HepG2 (cell line): Measurements from ENCODE around the gene NDUFS2. TPM values are rescaled to one million over a fixed set of nuclear protein-coding genes. Genes with fewer than 3 reads are reported as not detected.

Experiments
- ATAD3A ChIP-seq: sonication (generic); formaldehyde crosslinking; IDR thresholded peaks from 2 replicates; pipeline ENCODE4 v1.4.0; 2020; ENCODE audit warnings: missing genetic modification reagents
- CEBPG ChIP-seq: IDR thresholded peaks from 2 replicates; pipeline ENCODE4 v1.6.1; 2016
- FOSL1 ChIP-seq: sonication (generic); formaldehyde crosslinking; IDR thresholded peaks from 2 replicates; pipeline ENCODE4 v1.9.0; 2021; ENCODE audit warnings: missing genetic modification reagents, borderline replicate concordance
- KIAA2018 ChIP-seq: sonication (generic); formaldehyde crosslinking; IDR thresholded peaks from 2 replicates; pipeline ENCODE4 v1.5.0; 2020; ENCODE audit warnings: mild to moderate bottlenecking, missing genetic modification reagents, borderline replicate concordance
- MAFF ChIP-seq: IDR thresholded peaks from 2 replicates; pipeline ENCODE4 v1.6.1; 2011; ENCODE audit warnings: low read depth, low read length, improper control_type of control experiment
- NCOA5 ChIP-seq: sonication (generic); formaldehyde crosslinking; IDR thresholded peaks from 2 replicates; pipeline ENCODE4 v1.4.0; 2020; ENCODE audit warnings: missing genetic modification reagents
- RAD21 ChIP-seq: fragments of 450-650 bp; formaldehyde crosslinking; IDR thresholded peaks from 2 replicates; pipeline ENCODE4 v1.5.0; 2020; ENCODE audit warnings: mild to moderate bottlenecking
- SETDB1 ChIP-seq: sonication (generic); formaldehyde crosslinking; IDR thresholded peaks from 2 replicates; pipeline ENCODE4 v1.5.1; 2020; ENCODE audit warnings: missing genetic modification reagents, mild to moderate bottlenecking, borderline replicate concordance
- ZFP62 ChIP-seq: sonication (generic); formaldehyde crosslinking; IDR thresholded peaks from 2 replicates; pipeline ENCODE4 v1.4.0; 2020; ENCODE audit warnings: missing genetic modification reagents
- ZNF234 ChIP-seq: sonication (generic); formaldehyde crosslinking; conservative IDR thresholded peaks from 2 replicates; pipeline ENCODE4 v1.5.1; 2020; ENCODE audit warnings: mild to moderate bottlenecking, missing genetic modification reagents
- ZNF362 ChIP-seq: sonication (generic); formaldehyde crosslinking; IDR thresholded peaks from 2 replicates; pipeline ENCODE4 v1.4.0; 2020; ENCODE audit warnings: missing genetic modification reagents, mild to moderate bottlenecking, borderline replicate concordance
- ZNF646 ChIP-seq: sonication (generic); formaldehyde crosslinking; IDR thresholded peaks from 2 replicates; pipeline ENCODE4 v1.9.0; 2021; ENCODE audit warnings: mild to moderate bottlenecking, missing genetic modification reagents
- ZNF83 ChIP-seq: sonication (generic); formaldehyde crosslinking; IDR thresholded peaks from 2 replicates; pipeline ENCODE4 v1.4.0; 2020; ENCODE audit warnings: missing genetic modification reagents, mild to moderate bottlenecking, borderline replicate concordance
- polyA plus RNA-seq, 8 experiments: library from polyadenylated mRNA; depleted of rRNA in 3 of 8; stranded (reverse) in 7 of 8; unstranded in 1 of 8; fragments of >200 nt; fragmentation: Illumina TruSeq in 4 of 8; extraction: Trizol in 4 of 8; gene quantifications; 2 replicates each; pipeline versions ENCODE4 v1.2.1 to v1.2.3, GENCODE V29; 2011 to 2016; ENCODE audit warnings: low read depth in 4 of 8, missing spikeins in 1 of 8, mixed read lengths in 1 of 8; ENCODE audit not compliant: insufficient read depth in 1 of 8
- total RNA-seq, 5 experiments: library from RNA; depleted of rRNA; stranded (reverse); fragments of >200 nt; fragmentation: Illumina TruSeq; extraction: Trizol; gene quantifications; 2 replicates each; pipeline ENCODE4 v1.2.3, GENCODE V29; 2016; ENCODE audit warnings: low read depth in 1 of 5

NDUFS2 gene
- total and polyA plus RNA-seq, 2 of the 13 experiments (the other 11 are each of a cell fraction or from before 2014, with no cell fraction given), result 89.9 to 118 TPM

GRCh38 chr1:161206411-161207140, 4.4 kb downstream of the NDUFS2 start (continued):
- TF ChIP-seq KIAA2018 (CRISPR knock-in tag), result no peak
- no peak for TF ChIP-seq ZNF83
- TF ChIP-seq ZFP62 (CRISPR knock-in tag), result no peak
- TF ChIP-seq ZNF362 (CRISPR knock-in tag), result no peak
- no peak for TF ChIP-seq CEBPG (CRISPR knock-in tag)
- TF ChIP-seq MAFF, result no peak
- TF ChIP-seq NCOA5 (CRISPR knock-in tag), result no peak
- TF ChIP-seq FOSL1, result no peak
- TF ChIP-seq SETDB1, result no peak
- no peak for TF ChIP-seq RAD21 (CRISPR knock-in tag)
- no peak for TF ChIP-seq ATAD3A (CRISPR knock-in tag)
- no peak for TF ChIP-seq ZNF646 (CRISPR knock-in tag)
- no peak for TF ChIP-seq ZNF234
